Ishikawa (cell line): ENCODE measurements around the gene PACSIN3.

Experiments
- CEBPB ChIP-seq: IDR thresholded peaks from 2 replicates; pipeline ENCODE4 v1.6.1; 2012
- CREB1 ChIP-seq: IDR thresholded peaks from 2 replicates; pipeline ENCODE4 v1.6.1; 2012; ENCODE audit warnings: low read depth
- EP300 ChIP-seq: IDR thresholded peaks from 2 replicates; pipeline ENCODE4 v1.6.1; 2012; ENCODE audit warnings: borderline replicate concordance
- FOXM1 ChIP-seq: IDR thresholded peaks from 2 replicates; pipeline ENCODE4 v1.6.1; 2012; ENCODE audit warnings: low read depth, borderline replicate concordance
- MAX ChIP-seq: IDR thresholded peaks from 2 replicates; pipeline ENCODE4 v1.6.1; 2012
- RAD21 ChIP-seq: IDR thresholded peaks from 2 replicates; pipeline ENCODE4 v1.6.1; 2012; ENCODE audit warnings: low read depth
- REST ChIP-seq: IDR thresholded peaks from 2 replicates; pipeline ENCODE4 v1.6.1; 2012; ENCODE audit warnings: low read depth, mild to moderate bottlenecking
- TAF1 ChIP-seq: IDR thresholded peaks from 2 replicates; pipeline ENCODE4 v1.6.1; 2012; ENCODE audit warnings: low read depth, mild to moderate bottlenecking
- TEAD4 ChIP-seq: IDR thresholded peaks from 2 replicates; pipeline ENCODE4 v1.6.1; 2012

- TF ChIP-seq REST (no peak), TAF1 (no peak), RAD21 (no peak), EP300 (no peak), MAX (no peak), FOXM1 (no peak), CEBPB (no peak), TEAD4 (no peak), CREB1 (no peak)
Observed at GRCh38 chr11:47183031-47183856, 3.0 kb downstream of the PACSIN3 start.
